Measurements from ENCODE around the gene LY6G5B. TPM values are rescaled to one million over a fixed set of nuclear protein-coding genes. Genes with fewer than 3 reads are reported as not detected.

LY6G5B gene, protein sequence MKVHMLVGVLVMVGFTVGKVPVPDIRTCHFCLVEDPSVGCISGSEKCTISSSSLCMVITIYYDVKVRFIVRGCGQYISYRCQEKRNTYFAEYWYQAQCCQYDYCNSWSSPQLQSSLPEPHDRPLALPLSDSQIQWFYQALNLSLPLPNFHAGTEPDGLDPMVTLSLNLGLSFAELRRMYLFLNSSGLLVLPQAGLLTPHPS
- 1.7 and 3.4 TPM in 2 replicates for total RNA-seq (2014; rRNA removed; shearing (Covaris generic))

DNA sequence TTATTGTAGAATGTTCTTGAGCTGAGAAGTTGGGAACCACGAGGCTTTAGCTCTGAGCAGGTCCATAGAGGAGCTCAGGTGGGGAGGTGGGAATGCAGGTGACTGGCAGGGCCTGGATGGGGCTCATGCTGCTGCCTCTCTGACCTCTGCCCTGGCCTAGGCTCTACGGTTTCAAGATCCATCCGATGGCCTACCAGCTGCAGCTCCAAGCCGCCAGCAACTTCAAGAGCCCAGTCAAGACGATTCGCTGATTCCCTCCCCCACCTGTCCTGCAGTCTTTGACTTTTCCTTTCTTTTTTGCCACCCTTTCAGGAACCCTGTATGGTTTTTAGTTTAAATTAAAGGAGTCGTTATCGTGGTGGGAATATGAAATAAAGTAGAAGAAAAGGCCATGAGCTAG, at the start of gene LY6G5B:
Gene LY6G5B (plus strand): TSS at position 301 of the 400 bp plus-strand sequence. CDS start 975 bp downstream, outside the sequence.

DNA sequence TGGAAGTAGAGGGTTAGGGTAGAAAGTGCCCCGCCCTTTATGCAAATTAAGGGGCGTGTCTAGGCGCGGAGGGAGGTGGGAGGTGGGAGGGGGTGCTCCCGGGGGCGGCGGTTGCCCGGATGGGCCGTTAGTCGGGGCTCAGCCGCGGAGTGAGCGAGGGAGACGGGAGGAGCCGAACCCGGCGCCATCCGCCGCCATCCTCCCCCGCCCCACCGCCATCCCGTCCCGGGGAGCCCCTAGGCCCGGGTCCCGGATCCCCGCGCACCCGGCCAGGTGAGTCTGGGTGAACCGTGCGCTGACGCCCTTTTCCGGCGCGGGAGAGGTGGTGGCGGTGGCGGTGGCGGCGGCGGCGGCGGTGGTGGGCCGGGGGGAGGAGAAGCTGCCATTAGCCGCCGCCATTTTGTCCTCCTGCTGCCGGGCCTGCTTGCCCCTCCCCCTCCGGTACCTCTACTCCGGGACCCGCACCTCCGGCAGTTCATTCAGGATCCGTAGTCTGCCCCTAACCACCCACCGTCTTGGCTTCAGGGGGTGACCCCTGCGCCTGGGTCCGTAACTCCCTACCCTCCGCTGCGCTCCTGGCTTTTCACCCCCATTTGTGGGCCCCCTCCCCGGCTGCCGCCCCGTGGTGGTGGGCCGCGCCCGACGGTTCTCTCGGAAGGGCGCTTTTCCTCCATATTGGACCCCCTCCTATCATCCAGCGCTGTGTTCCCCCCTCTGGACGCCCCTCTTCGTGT, 49.0 kb upstream of the LY6G5B start, which contains the start of gene PRRC2A:
Gene PRRC2A (plus strand): TSS at position 130 of the 734 bp plus-strand sequence. CDS start 2,075 bp downstream, outside the sequence.

GRCh38 chr6:31655349-31656237, 14.2 kb upstream of the LY6G5B start, which contains the start of gene APOM:
Gene APOM, plus strand, starts transcription at chr6:31655894. Its CDS starts 73 bp downstream, at chr6:31655967.

DNA sequence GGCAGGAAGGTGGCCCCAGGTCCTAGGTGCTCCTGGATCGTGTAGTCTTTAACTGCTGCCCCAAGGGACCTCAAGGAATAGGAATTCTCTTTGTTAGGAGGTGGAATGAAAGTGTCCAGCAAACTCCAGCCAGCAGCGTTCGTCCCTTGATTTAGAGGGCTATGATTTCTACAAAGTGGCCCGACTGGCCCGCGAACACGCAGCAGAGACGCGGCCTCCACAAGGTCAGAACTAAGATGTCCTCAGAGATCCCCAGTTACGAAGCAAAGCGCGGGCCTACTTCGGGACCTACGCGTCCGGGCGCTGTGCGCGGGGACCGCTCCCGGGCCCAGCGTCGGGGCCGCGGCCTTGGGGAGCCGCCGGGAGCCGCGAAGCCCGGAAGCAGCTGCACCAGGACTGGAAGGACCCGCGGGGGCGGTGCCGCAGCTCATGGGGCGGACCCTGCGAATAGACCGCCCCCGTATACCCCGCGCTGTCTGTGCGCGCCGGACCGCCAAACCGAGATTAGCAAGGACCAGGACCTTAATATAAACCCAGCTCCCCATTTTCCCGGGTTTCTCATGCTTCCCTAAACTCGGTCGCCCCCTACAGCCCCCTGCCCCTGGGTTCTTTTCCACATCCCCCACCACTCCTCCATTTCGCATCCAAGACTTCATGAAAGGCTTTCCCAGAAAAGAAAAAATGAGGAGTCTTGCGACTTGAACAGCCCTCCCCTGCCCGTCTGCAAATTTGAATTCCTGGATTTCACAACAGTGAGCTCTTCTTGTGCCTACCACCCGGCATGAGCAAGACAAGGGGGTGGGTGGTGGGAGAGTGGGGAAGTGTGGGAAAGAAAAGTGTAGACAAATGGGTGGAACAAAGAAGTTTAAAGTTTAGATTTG, 9.2 kb upstream of the LY6G5B start, which contains the start of gene C6orf47:
Gene C6orf47 (minus strand): TSS at position 398 of the 881 bp plus-strand sequence. CDS start 831 bp downstream, outside the sequence.

DNA sequence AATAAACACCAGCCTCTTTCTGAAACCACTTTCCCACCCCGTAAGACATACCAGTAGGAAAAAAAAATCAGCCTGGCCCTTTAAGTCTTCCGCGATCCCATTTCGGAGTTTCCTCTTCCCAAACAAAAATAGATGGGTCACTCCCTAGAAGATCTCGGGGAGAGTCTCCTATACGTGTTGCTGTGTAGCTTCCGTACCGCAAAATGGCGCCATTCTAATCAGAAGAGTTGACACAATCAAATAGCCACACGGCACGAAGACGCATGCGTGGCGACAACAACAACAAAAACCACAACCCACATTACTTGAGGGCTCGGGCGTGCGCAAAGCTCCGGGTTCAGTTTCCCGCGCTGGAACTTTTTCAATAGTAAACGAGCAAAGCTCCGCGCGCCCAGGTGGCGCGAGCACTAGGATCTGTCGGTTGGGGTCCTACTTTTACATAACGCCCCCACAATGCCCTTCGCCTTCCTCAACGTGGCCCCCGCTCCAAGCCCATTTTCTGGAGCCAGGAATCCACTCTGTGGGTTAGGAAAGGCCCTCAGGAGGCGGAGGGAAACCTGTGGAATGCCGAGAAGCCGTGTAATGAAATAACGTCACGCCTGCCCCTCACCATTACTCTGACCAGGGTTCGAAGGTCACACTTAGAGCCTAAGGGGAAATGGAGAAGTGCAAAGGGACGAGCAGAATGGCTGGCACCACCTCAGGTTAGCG, 4.8 kb upstream of the LY6G5B start, which contains the start of gene GPANK1:
Gene GPANK1 (minus strand): TSS at position 208 of the 711 bp plus-strand sequence. CDS start 519 bp downstream, outside the sequence.

GRCh38 chr6:31665501-31666336, 4.1 kb upstream of the LY6G5B start, which contains the start of gene CSNK2B:
Gene CSNK2B, plus strand, starts transcription at chr6:31666080. Its CDS starts 752 bp downstream, at chr6:31666832.

GRCh38 chr6:31680226-31681134, 10.7 kb downstream of the LY6G5B start, which contains the start of gene LY6G5C:
Gene LY6G5C, minus strand, starts transcription at chr6:31681067. Its CDS starts 694 bp downstream, at chr6:31680373.

GRCh38 chr6:31702819-31703716, 33.3 kb downstream of the LY6G5B start, which contains the start of gene ABHD16A:
Gene ABHD16A, minus strand, starts transcription at chr6:31703324. Its CDS starts 43 bp downstream, at chr6:31703281.

GRCh38 chr6:31706599-31706998, 36.8 kb downstream of the LY6G5B start, which contains the start of gene LY6G6F:
Gene LY6G6F, plus strand, starts transcription at chr6:31706866. Its CDS starts 41 bp downstream, at chr6:31706907.

DNA sequence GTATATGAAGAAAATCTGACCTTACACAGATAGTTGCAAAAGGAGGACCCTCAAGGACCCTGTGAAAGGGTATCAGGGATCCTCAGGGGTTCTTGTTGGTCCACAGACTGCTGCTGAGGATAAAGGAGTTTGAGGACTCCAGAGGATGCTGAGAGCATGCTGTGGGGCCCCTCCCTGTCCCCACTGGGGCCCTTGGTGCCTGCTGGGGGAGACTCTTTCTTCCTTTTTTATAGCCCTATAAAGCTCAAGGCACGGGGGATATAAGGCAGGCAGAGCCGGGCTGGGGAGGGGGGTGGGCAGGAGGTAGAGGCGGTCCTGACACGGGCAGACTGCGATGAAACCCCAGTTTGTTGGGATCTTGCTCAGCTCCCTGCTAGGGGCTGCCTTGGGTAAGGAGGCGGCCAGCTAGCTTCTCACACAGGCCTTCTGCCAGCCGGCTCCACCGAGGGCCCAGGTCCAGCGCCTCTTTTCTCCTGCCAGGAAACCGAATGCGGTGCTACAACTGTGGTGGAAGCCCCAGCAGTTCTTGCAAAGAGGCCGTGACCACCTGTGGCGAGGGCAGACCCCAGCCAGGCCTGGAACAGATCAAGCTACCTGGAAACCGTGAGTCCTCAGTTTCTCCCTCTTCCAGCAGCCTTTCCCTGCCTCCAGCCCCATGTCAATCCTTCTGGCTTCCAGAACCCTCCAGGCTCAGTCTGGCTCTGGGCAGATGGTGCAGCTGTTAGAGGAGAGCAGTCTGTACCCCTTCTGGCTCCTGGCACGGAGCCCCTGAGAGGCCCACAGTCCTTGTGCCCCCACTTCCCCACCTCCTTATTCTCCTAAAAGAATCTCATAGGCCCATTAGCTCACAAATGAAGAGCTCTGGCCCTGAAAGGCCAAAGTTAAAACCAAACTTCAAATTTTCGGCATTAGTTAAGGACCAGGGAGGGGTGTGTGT, 45.5 kb downstream of the LY6G5B start, which contains the start of gene LY6G6D:
Gene LY6G6D (plus strand): TSS at position 327 of the 937 bp plus-strand sequence. CDS start 8 bp downstream, at position 335.

DNA sequence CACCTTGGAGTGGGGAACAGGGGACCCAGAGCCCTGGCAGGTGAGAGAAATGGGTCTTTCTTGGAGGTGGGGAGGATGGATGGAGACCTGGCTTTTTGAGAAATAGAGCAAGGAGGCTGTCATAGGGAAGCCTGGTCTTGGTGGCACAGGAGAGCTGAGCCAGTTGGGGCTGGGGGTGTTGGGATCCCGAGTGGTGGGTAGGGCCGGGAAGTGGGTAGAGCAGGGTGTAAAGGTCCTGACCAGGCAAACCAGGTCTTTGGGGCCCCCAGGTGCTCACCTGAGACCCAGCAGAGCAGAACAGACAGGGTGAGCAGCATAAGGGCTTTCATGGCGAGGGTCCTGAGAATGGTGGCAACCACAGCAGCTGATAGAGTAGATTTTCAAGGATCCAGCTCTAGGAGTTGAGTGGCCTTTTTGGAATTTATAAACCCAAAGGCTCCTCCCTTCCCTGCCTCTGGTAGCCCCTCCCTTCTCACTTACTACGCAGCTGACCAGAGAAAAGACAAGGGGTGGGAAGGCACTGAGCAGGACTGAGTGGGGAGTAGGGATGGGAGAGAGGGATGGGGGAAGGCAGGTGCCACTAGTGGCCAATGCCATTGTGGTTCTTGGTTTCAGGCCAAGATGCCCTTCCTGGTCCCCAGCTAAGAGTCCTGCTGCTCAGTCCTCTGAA, 51.7 kb downstream of the LY6G5B start, which contains the start of gene LY6G6C:
Gene LY6G6C (minus strand): TSS at position 396 of the 670 bp plus-strand sequence. CDS start 67 bp downstream, at position 329.

